Ammon's horn (tissue), 1 donor: ENCODE data around the gene LMCD1.

Experiments
- DNase-seq: peaks from one replicate; pipeline ENCODE4 v3.0.0-alpha.2; 2016; ENCODE audit warnings: low spot score

Gene LMCD1

DNA sequence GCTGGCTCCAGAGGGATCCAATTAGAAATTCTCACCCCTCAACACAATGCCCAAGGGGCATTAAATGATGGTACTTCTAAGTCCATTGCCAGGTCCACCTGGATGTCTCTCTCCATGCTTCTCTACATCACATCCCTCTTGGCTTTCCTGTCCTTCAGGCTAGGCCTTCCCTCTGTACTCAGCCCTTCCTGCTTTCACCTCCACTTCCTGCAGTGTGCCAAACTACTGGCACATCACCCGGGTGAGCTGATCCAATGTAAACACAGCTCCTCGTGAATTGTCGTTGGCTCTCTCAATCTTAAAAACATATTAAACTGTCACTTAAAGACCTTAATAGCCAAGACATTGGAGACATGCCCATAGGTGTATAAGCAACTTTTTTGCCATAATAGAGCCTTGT, 4.0 kb downstream of the LMCD1 start:
- no peak for DNase-seq

GRCh38 chr3:8506571-8507061, 5.0 kb downstream of the LMCD1 start:
- DNase-seq: no peak

GRCh38 chr3:8507496-8507895, 5.9 kb downstream of the LMCD1 start:
- DNase-seq: no peak

GRCh38 chr3:8509961-8510360, 8.3 kb downstream of the LMCD1 start:
- no peak for DNase-seq

DNA sequence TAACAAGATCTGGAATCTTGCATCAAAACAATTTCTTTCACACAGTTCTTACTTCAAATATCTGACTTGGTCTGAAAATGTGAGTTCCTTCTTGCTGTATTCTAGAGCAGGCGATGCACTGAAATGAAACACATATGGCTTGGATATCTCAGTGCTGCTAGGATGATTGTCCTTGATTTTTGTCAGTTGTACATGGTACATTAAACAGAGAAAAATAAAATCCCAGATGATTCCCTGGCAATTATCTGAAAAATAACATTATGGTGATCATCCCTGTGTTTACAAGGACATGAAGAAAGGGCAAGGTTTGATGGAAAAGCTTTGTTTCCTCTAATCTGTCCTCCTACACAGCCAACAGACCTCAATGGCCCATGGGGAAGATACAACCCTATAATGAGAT, 10.6 kb downstream of the LMCD1 start:
- no peak for DNase-seq

DNA sequence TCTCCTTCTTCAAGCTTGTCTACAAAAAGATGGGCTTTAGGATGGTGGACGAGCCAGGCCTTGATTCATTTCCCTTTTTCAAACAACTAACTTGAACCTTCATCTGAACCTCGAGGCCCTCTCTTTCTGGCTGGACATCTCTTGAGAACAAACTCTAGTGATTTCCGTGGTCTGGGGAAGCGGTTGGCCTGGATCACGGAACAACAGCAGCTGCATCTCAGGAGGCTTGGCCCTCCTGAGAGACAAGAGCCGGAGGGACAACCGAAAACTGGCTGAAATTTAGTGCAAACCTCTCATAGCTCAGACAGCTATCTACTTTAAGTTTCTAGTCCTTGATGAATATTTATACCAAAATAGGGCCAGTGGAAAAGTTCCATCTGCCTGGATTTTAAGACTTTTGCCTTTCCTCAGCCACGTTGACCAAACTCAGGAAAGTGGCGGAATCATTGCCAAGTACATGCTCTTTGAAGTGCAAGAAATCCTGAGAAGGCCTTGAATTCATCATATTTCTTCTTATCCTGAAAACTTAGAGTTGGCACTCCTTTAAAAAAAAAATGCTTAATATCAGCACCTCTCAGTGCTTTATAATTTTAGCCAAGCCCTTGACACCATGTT, 14.5 kb downstream of the LMCD1 start:
- DNase-seq: no peak

GRCh38 chr3:8516783-8517182, 15.2 kb downstream of the LMCD1 start:
- DNase-seq: no peak

- no peak for DNase-seq
These were observed 15.9 kb downstream of the LMCD1 start for GRCh38 chr3:8517487-8517886.

DNA sequence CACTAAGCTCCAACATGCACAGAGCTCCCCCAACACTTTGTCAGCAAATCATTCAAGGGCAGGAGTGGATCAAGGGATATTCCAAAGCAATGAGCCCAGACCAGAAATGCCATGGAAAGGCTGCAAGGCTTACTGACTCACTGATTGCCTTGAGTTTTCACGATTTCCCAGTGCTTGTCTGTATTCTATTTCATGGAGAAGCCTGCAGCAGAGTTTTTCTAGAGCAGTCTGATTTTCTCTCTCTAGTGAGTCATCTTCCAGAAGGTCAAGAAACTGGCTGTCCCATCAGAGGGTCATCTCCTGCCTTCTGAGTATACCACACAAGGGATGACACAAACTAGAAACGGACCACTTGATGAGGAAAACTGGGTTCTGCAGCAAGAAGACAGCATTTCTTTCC, 16.5 kb downstream of the LMCD1 start:
- no peak for DNase-seq

GRCh38 chr3:8519156-8519555, 17.5 kb downstream of the LMCD1 start:
- DNase-seq: no peak

- DNase-seq: no peak
These were observed 18.3 kb downstream of the LMCD1 start for GRCh38 chr3:8519774-8520448.

DNA sequence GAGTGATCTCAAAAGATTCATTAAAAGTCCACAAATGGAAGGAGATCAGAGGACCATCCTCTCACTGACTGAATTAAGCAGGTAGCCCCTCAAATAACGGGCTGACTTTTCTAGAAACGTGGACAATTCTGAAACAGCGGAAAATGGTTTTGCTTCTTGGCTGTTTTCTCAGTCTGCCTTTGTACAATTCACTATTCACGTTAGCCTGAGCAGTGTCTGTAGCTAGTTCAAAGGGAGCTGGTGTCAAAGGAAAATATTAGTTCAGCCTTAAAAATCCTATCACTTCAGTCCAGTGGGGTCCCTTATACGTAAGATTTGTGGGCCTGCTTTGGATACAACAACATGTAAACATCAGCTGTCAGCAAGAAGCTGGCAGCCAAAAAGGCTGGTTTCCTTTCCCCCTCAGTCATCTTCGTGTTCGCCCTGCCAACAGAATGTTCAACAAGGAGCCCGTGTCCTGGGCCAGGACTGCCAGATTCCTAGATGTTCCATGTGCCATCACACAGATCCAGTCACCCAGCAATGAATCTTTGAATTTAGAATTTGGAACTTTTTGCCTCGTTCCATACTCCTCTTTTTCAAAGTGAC, 19.3 kb downstream of the LMCD1 start:
- DNase-seq: no peak

DNA sequence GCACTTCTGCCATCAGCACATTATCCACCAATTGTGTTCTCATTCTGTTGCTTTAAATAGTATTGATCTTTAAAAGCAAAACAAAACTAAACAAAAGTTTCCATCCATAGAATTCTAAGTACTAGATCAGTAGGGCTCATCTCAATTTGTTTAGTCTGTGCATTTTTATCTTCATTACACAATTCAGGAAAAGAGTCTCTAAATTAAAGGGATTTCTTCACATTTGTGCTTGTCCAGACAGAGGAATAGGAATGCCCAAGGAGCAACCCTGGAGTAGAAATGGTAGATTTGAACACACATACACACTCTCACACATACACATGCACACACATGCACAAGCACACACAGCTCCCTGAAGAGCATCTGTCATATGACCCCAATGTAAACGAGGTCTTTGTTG, 21.4 kb downstream of the LMCD1 start:
- no peak for DNase-seq

- DNase-seq: no peak
These were observed 22.6 kb downstream of the LMCD1 start for GRCh38 chr3:8524249-8524648.

- no peak for DNase-seq
These were observed 23.2 kb downstream of the LMCD1 start for GRCh38 chr3:8524656-8525399.

- no peak for DNase-seq
These were observed 24.3 kb downstream of the LMCD1 start for GRCh38 chr3:8525893-8526292.

DNA sequence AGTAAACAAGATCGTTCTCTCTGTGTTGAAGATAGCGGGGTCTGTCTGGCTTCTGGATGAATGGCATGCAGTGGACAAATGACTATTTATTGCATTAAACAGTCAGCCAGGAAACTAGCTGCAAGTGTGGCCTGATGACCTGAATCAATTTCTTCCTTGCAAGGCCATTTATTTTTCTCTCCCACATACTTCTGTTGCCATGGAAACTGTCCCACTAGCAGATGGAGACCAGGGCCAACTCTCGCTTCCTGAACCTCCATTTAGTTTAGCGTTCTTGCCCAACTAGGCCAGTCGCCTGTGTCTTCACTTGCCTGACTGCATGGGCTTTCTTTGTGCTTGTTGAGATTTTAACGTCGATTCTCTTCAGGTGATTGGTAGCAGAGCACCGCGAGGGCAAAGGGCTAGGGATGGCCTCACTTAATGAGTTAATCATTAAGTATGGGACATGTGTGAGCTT, 27.6 kb downstream of the LMCD1 start:
- DNase-seq: peak; percentile 65

DNA sequence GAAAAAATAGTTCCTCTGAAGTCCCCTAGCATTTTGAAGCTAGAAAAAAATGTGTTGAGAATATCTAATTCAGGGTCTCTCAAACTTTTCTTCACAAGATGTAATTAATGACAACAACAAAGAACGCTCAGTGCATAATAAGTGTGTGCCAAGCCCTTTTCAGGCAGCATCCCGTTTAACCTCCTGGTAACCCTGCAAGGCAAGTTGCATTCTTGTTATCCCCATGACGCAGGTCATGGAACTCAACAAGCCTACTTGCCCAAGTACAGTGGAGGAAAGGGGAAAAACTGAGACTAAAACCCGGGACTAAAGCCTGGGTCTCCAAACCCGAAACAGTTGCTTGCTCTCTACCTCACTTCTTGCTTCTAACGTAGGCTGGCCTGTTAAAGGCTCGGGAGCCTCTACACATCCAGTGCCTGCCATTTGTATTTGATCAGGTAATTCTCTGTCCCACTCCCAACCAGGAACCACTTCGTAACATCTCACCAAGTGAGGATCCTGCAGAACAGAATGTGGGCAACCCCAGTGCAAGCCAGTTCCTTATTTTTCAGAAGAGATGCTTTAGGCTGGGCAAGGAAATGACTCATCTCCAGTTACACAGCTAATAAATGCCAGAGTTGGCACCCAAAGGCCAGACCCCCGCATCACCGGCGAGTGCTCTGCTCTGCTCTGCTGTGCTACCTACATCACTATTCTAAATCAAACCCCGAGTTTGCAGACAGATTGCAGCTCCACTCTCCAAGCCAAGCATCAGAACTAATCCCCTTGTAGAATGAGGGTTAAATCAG, 28.3 kb downstream of the LMCD1 start:
- DNase-seq: no peak

DNA sequence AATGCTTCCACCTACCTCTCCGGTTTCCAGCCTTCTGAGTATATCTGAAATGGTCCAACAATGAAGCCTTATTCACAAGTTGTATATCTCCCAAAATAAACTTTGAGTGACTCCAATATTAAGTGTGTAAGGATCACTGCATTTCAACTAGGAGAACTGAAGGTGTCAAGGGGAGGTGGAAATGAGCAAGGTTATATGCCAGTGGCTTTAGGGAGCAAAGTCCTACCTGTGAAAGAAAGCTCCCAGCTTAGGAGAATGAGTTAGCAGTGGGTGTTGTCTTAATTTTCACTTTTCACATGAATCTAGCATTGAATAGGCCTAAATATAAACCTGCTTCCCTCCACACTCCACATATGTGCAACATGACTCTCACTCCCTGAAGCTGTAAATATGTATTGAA, 29.0 kb downstream of the LMCD1 start:
- DNase-seq: no peak

- DNase-seq: no peak
These were observed 30.7 kb downstream of the LMCD1 start for GRCh38 chr3:8532251-8532871.
